Liver (tissue), 9 donors: ENCODE measurements around the gene RNF31. TPM values are rescaled to one million over a fixed set of nuclear protein-coding genes. Genes with fewer than 3 reads are reported as not detected.

Experiments used
- DNase-seq: peaks from one replicate; pipeline ENCODE4 v3.0.0-alpha.2; 2017; ENCODE audit warnings: low spot score
- H3K27ac ChIP-seq, 2 donors: one replicate each; pipeline ENCODE4 v1.7.0; 2013; ENCODE audit warnings: inconsistent platforms in 2 of 2, low read length in 2 of 2, control low read depth in 1 of 2, low read depth in 1 of 2, mild to moderate bottlenecking in 1 of 2
- H3K27me3 ChIP-seq, 4 donors: one replicate each; pipeline versions ENCODE4 v1.6.1 to v1.7.0; 2013; ENCODE audit warnings: low read length in 3 of 4, inconsistent platforms in 1 of 4, mild to moderate bottlenecking in 1 of 4, moderate library complexity in 1 of 4; ENCODE audit not compliant: control insufficient read depth in 4 of 4, insufficient read depth in 4 of 4
- H3K36me3 ChIP-seq, 4 donors: one replicate each; pipeline versions ENCODE4 v1.6.1 to v1.7.0; 2013; ENCODE audit warnings: low read length in 3 of 4, mild to moderate bottlenecking in 3 of 4, low read depth in 1 of 4, moderate library complexity in 1 of 4; ENCODE audit not compliant: control insufficient read depth in 4 of 4, insufficient read depth in 3 of 4
- H3K4me1 ChIP-seq, 4 donors: one replicate each; pipeline versions ENCODE4 v1.6.1 to v1.7.0; 2013; ENCODE audit warnings: low read length in 3 of 4, mild to moderate bottlenecking in 3 of 4, moderate library complexity in 1 of 4; ENCODE audit not compliant: control insufficient read depth in 4 of 4, insufficient read depth in 4 of 4
- H3K4me3 ChIP-seq, 3 donors: one replicate each; pipeline versions ENCODE4 v1.6.1 to v1.7.0; 2013; ENCODE audit warnings: low read length in 3 of 3, control low read depth in 1 of 3, low read depth in 1 of 3, mild to moderate bottlenecking in 1 of 3
- H3K9ac ChIP-seq, 2 donors: one replicate each; pipeline ENCODE4 v1.7.0; 2013; ENCODE audit warnings: low read length in 2 of 2, mild to moderate bottlenecking in 2 of 2, moderate library complexity in 2 of 2, control low read depth in 1 of 2, low read depth in 1 of 2
- H3K9me3 ChIP-seq, 4 donors: one replicate each; pipeline versions ENCODE4 v1.6.1 to v1.7.0; 2013; ENCODE audit warnings: low read length in 3 of 4; ENCODE audit not compliant: control insufficient read depth in 4 of 4
- ATF3 ChIP-seq: IDR thresholded peaks from 2 replicates; pipeline ENCODE4 v1.6.1; 2016; ENCODE audit warnings: antibody characterized with exemption
- CTCF ChIP-seq: fragments of 150-350 bp; IDR thresholded peaks from 2 replicates; pipeline ENCODE4 v1.5.1; 2017; ENCODE audit warnings: improper control_type of control experiment, low read depth, low read length; ENCODE audit not compliant: missing input control
- EGR1 ChIP-seq, 2 donors: IDR thresholded peaks; 2 replicates each; pipeline ENCODE4 v1.6.1; 2016 to 2018; ENCODE audit warnings: antibody characterized with exemption in 2 of 2, low read depth in 2 of 2
- FOXA1 ChIP-seq: IDR thresholded peaks from 2 replicates; pipeline ENCODE4 v1.6.1; 2016; ENCODE audit warnings: antibody characterized with exemption
- FOXA2 ChIP-seq: IDR thresholded peaks from 2 replicates; pipeline ENCODE4 v1.6.1; 2016; ENCODE audit warnings: antibody characterized with exemption
- GABPA ChIP-seq, 2 donors: IDR thresholded peaks in 1 of 2; conservative IDR thresholded peaks in 1 of 2; 2 replicates each; pipeline ENCODE4 v1.6.1; 2016; ENCODE audit warnings: antibody characterized with exemption in 2 of 2, mild to moderate bottlenecking in 1 of 2, moderate library complexity in 1 of 2
- JUND ChIP-seq, 2 donors: IDR thresholded peaks; 2 replicates each; pipeline ENCODE4 v1.6.1; 2016; ENCODE audit warnings: antibody characterized with exemption in 2 of 2
- NR2F2 ChIP-seq: IDR thresholded peaks from 2 replicates; pipeline ENCODE4 v1.6.1; 2016; ENCODE audit warnings: antibody characterized with exemption
- RAD21 ChIP-seq, 2 donors: IDR thresholded peaks; 2 replicates each; pipeline ENCODE4 v1.6.1; 2016; ENCODE audit warnings: antibody characterized with exemption in 2 of 2, mild to moderate bottlenecking in 2 of 2
- RXRA ChIP-seq, 2 donors: IDR thresholded peaks; 2 replicates each; pipeline ENCODE4 v1.6.1; 2017 to 2018; ENCODE audit warnings: antibody characterized with exemption in 2 of 2, mild to moderate bottlenecking in 1 of 2
- SP1 ChIP-seq: IDR thresholded peaks from 2 replicates; pipeline ENCODE4 v1.6.1; 2018; ENCODE audit warnings: antibody characterized with exemption, mild to moderate bottlenecking
- TAF1 ChIP-seq: conservative IDR thresholded peaks from 2 replicates; pipeline ENCODE4 v1.6.1; 2016; ENCODE audit warnings: antibody characterized with exemption, mild to moderate bottlenecking
- YY1 ChIP-seq: IDR thresholded peaks from 2 replicates; pipeline ENCODE4 v1.6.1; 2016; ENCODE audit warnings: antibody characterized with exemption, mild to moderate bottlenecking
- WGBS: extraction: QIAGEN DNeasy Blood & Tissue Kit; methylation state at CpG from one replicate; pipeline ENCODE4 v1.1.7; 2013; 5-methylcytosine and 5-hydroxymethylcytosine counted together
- polyA plus RNA-seq, 2 donors: library from polyadenylated mRNA; stranded (reverse) in 1 of 2; unstranded in 1 of 2; fragments of 200-250 nt in 1 of 2; fragments of >200 nt in 1 of 2; fragmentation: Nextera tagmentation in 1 of 2; extraction: Ambion mirVana in 1 of 2; gene quantifications; one replicate each; pipeline versions ENCODE4 v1.2.1 to v1.2.3, GENCODE V29; 2013 to 2015
- total RNA-seq, 2 donors: library from RNA; depleted of rRNA; stranded (reverse); fragments of >200 nt; gene quantifications; one replicate each; pipeline ENCODE4 v1.2.3, GENCODE V29; 2014
- TF ChIP-seq, protein P1 (sequence below): IDR thresholded peaks from 2 replicates; pipeline ENCODE4 v1.6.1; 2016; ENCODE audit warnings: antibody characterized with exemption
- TF ChIP-seq, protein P2 (sequence below): IDR thresholded peaks from 2 replicates; pipeline ENCODE4 v1.6.1; 2016; ENCODE audit warnings: antibody characterized with exemption, mild to moderate bottlenecking
- donor health status: healthy.
- donor health status: healthy.
- donor health status: healthy.
- donor health status: healthy.
- donor health status: healthy.

The RNF31 gene
- total and polyA plus RNA-seq, 4 donors = 16.3 to 36.0 (median 20.9) TPM

- H3K9ac ChIP-seq = no peak overlapping the region
- WGBS = 95% methylated on average over 5 of the region's 5 CpGs
- H3K4me1 ChIP-seq = no peaks in the 10 kb centered on the region
- DNase-seq = no peak
- H3K27ac ChIP-seq = no peak overlapping the region
- peaks cover 12 to 36% (median 22%) of the 10 kb centered on the region in 4 donors for H3K36me3 ChIP-seq
- no peaks in the 10 kb centered on the region for H3K27me3 ChIP-seq
- no peaks in the 10 kb centered on the region for H3K9me3 ChIP-seq
- TF ChIP-seq, protein P1, sequence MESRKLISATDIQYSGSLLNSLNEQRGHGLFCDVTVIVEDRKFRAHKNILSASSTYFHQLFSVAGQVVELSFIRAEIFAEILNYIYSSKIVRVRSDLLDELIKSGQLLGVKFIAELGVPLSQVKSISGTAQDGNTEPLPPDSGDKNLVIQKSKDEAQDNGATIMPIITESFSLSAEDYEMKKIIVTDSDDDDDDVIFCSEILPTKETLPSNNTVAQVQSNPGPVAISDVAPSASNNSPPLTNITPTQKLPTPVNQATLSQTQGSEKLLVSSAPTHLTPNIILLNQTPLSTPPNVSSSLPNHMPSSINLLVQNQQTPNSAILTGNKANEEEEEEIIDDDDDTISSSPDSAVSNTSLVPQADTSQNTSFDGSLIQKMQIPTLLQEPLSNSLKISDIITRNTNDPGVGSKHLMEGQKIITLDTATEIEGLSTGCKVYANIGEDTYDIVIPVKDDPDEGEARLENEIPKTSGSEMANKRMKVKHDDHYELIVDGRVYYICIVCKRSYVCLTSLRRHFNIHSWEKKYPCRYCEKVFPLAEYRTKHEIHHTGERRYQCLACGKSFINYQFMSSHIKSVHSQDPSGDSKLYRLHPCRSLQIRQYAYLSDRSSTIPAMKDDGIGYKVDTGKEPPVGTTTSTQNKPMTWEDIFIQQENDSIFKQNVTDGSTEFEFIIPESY = no peak
- no peak for TF ChIP-seq ATF3
- TF ChIP-seq EGR1 (IDR thresholded peaks at IDR 0.05; ENCODE audit: low read depth in 2 of 2) = no peak
- TF ChIP-seq GABPA (IDR thresholded peaks at IDR 0.05 in 1 of 2, conservative IDR thresholded peaks at IDR 0.05 in 1 of 2) = no peak
- TF ChIP-seq RXRA (IDR thresholded peaks at IDR 0.05) = no peak
- no peak for TF ChIP-seq FOXA2
- no peak for TF ChIP-seq YY1
- no peak for TF ChIP-seq CTCF
- TF ChIP-seq RAD21 (IDR thresholded peaks at IDR 0.05) = no peak
- TF ChIP-seq FOXA1 = no peak
- TF ChIP-seq NR2F2 = no peak
- TF ChIP-seq TAF1 = no peak
- no peak for TF ChIP-seq SP1
- no peak overlapping the region for H3K4me3 ChIP-seq
These were observed 59.8 kb downstream of the RNF31 start for GRCh38 chr14:24207104-24207551.

DNA sequence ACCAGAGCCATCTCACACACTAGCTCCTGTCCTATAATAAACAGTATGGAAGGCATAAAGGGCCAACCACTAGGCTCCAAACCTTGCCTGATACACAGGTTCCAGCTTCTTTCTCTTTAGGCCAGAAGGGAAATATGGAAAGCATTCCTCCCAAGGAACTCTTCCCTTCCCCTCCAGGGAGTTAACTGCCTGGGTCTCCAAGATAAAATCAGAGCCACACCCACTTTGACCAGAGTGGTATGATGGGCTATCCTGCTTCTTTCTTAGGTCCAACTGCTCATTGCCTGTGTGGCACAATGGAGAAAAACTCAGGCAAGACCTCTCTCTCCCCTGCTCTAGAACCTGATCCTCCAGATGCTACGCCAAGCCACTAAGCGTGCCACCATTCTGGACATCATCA lies 60.3 kb downstream of the RNF31 start:
- Histone ChIP-seq H3K36me3 (peaks cover 12 to 36% (median 22%) of the 10 kb centered on the region in 4 donors), H3K4me3 (no peak overlapping the region), H3K27ac (no peak overlapping the region), H3K9ac (no peak overlapping the region), H3K27me3 (no peaks in the 10 kb centered on the region), H3K4me1 (no peaks in the 10 kb centered on the region), H3K9me3 (no peaks in the 10 kb centered on the region)
- DNase-seq = no peak
- 98% methylated on average over 2 of the region's 2 CpGs for WGBS
- TF ChIP-seq, protein P1 = no peak
- TF ChIP-seq EGR1 (IDR thresholded peaks at IDR 0.05; ENCODE audit: low read depth in 2 of 2) (no peak), JUND (IDR thresholded peaks at IDR 0.05) (no peak), FOXA1 (no peak), RAD21 (IDR thresholded peaks at IDR 0.05) (no peak), GABPA (IDR thresholded peaks at IDR 0.05 in 1 of 2, conservative IDR thresholded peaks at IDR 0.05 in 1 of 2) (no peak), SP1 (no peak), YY1 (no peak)
- TF ChIP-seq, protein P2, sequence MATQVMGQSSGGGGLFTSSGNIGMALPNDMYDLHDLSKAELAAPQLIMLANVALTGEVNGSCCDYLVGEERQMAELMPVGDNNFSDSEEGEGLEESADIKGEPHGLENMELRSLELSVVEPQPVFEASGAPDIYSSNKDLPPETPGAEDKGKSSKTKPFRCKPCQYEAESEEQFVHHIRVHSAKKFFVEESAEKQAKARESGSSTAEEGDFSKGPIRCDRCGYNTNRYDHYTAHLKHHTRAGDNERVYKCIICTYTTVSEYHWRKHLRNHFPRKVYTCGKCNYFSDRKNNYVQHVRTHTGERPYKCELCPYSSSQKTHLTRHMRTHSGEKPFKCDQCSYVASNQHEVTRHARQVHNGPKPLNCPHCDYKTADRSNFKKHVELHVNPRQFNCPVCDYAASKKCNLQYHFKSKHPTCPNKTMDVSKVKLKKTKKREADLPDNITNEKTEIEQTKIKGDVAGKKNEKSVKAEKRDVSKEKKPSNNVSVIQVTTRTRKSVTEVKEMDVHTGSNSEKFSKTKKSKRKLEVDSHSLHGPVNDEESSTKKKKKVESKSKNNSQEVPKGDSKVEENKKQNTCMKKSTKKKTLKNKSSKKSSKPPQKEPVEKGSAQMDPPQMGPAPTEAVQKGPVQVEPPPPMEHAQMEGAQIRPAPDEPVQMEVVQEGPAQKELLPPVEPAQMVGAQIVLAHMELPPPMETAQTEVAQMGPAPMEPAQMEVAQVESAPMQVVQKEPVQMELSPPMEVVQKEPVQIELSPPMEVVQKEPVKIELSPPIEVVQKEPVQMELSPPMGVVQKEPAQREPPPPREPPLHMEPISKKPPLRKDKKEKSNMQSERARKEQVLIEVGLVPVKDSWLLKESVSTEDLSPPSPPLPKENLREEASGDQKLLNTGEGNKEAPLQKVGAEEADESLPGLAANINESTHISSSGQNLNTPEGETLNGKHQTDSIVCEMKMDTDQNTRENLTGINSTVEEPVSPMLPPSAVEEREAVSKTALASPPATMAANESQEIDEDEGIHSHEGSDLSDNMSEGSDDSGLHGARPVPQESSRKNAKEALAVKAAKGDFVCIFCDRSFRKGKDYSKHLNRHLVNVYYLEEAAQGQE = no peak
